Testis (tissue), 2 donors: ENCODE data around the gene MRPL21.

Experiments
- POLR2A ChIP-seq: fragments of 450-650 bp; IDR thresholded peaks from one replicate; pipeline ENCODE4 v1.6.1; 2017; ENCODE audit warnings: antibody characterized with exemption, mild to moderate bottlenecking, moderate library complexity
- TF ChIP-seq, protein P1 (sequence below), 3 experiments: fragments of 450-650 bp in 2 of 3; fragments of 200-600 bp in 1 of 3; sonication (generic) in 1 of 3; IDR thresholded peaks; one replicate each; pipeline ENCODE4 v1.5.1; 2016 to 2019; ENCODE audit warnings: antibody characterized with exemption in 3 of 3, mild to moderate bottlenecking in 2 of 3, moderate library complexity in 1 of 3

DNA sequence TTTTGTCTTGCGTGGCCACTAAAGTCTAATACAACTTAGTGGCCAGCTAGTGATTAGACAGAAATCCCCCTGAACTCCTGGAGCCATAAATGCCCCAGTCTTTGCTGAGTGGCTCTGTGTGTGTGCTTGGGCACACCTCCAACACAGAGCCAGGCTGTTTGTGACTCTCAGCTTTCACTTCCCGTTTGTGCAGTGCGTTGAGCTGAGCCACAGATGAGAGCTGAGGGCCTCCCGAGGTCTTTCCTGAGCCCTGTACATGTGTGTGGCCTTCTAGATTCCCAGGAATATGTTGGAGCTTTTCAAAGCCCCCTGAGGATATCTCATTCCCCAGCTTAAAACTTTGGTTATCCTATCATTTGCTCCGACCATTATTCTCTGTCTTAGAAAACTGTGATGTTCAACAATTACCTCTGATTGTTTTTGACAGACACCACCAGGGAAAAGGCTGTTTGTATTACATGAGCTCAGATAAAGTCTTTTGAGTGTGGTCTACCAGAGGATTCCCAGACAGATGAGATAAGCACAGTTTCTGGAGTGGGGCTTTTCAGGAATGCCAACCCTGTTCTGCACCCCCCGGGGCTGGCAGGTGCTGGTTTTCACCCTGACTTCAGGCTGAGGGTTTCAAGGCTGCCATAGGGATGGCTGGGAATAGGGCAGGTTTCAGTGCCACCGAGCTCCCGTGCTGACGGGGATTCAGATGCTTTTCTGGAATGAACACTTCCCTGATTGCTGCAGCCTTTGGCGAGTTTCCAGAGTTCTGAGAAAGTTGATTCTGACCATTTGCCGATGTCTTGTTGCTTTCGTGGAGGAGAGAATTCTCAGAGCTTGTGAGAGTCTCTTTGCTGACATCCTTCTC lies 23.9 kb upstream of the MRPL21 start:
- TF ChIP-seq, protein P1, sequence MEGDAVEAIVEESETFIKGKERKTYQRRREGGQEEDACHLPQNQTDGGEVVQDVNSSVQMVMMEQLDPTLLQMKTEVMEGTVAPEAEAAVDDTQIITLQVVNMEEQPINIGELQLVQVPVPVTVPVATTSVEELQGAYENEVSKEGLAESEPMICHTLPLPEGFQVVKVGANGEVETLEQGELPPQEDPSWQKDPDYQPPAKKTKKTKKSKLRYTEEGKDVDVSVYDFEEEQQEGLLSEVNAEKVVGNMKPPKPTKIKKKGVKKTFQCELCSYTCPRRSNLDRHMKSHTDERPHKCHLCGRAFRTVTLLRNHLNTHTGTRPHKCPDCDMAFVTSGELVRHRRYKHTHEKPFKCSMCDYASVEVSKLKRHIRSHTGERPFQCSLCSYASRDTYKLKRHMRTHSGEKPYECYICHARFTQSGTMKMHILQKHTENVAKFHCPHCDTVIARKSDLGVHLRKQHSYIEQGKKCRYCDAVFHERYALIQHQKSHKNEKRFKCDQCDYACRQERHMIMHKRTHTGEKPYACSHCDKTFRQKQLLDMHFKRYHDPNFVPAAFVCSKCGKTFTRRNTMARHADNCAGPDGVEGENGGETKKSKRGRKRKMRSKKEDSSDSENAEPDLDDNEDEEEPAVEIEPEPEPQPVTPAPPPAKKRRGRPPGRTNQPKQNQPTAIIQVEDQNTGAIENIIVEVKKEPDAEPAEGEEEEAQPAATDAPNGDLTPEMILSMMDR (IDR thresholded peaks at IDR 0.05): no peak
- TF ChIP-seq POLR2A: no peak
